ENCODE data around the gene TENT4B.

TENT4B gene

GRCh38 chr16:50198802-50199403, 45.8 kb downstream of the TENT4B start:
- H3K4me1 Mint-ChIP-seq: peaks cover 62% of the 10 kb centered on the region
- no peaks in the 10 kb centered on the region for H3K9me3 Mint-ChIP-seq
- H3K4me3 Mint-ChIP-seq: no peak overlapping the region
- DNase-seq (ENCODE audit: low spot score in 2 of 2) (no peak), ATAC-seq (no peak)
- no peak overlapping the region for H3K27ac Mint-ChIP-seq
- H3K36me3 Mint-ChIP-seq: no peaks in the 10 kb centered on the region

- H3K4me3 Mint-ChIP-seq: no peak overlapping the region
- H3K36me3 Mint-ChIP-seq: no peaks in the 10 kb centered on the region
- no peaks in the 10 kb centered on the region for H3K9me3 Mint-ChIP-seq
- H3K27ac Mint-ChIP-seq: no peak overlapping the region
- DNase-seq (ENCODE audit: low spot score in 2 of 2) (no peak), ATAC-seq (peak; percentile 50)
- peaks cover 50% of the 10 kb centered on the region for H3K4me1 Mint-ChIP-seq
Measured at GRCh38 chr16:50201787-50202186, 48.7 kb downstream of the TENT4B start.

GRCh38 chr16:50202926-50203624, 50.0 kb downstream of the TENT4B start:
- peaks cover 44% of the 10 kb centered on the region for H3K4me1 Mint-ChIP-seq
- no peak for ATAC-seq
- H3K36me3 Mint-ChIP-seq: no peaks in the 10 kb centered on the region
- peak overlapping the region; percentile 26 for H3K27ac Mint-ChIP-seq
- no peaks in the 10 kb centered on the region for H3K9me3 Mint-ChIP-seq
- no peak for DNase-seq (ENCODE audit: low spot score in 2 of 2)
- H3K4me3 Mint-ChIP-seq: no peak overlapping the region

- no peak for ATAC-seq
- Mint-ChIP-seq H3K27ac (peak overlapping the region; percentile 15), H3K36me3 (no peaks in the 10 kb centered on the region), H3K4me1 (peaks cover 50% of the 10 kb centered on the region), H3K4me3 (no peak overlapping the region), H3K9me3 (no peaks in the 10 kb centered on the region)
- no peak for DNase-seq (ENCODE audit: low spot score in 2 of 2)
Measured at GRCh38 chr16:50203681-50204080, 50.6 kb downstream of the TENT4B start.

- ATAC-seq (no peak), DNase-seq (ENCODE audit: low spot score in 2 of 2) (no peak)
- no peak overlapping the region for H3K27ac Mint-ChIP-seq
- H3K4me3 Mint-ChIP-seq: no peak overlapping the region
- no peaks in the 10 kb centered on the region for H3K36me3 Mint-ChIP-seq
- H3K4me1 Mint-ChIP-seq: peaks cover 46% of the 10 kb centered on the region
- H3K9me3 Mint-ChIP-seq: no peaks in the 10 kb centered on the region
Measured at GRCh38 chr16:50204453-50205108, 51.5 kb downstream of the TENT4B start.

GRCh38 chr16:50207652-50208051, 54.5 kb downstream of the TENT4B start:
- Mint-ChIP-seq H3K36me3 (peaks cover 17% of the 10 kb centered on the region), H3K4me3 (no peak overlapping the region), H3K27ac (peak overlapping the region; percentile 74), H3K9me3 (no peaks in the 10 kb centered on the region), H3K4me1 (peaks cover 46% of the 10 kb centered on the region)
- ATAC-seq: no peak
- DNase-seq (ENCODE audit: low spot score in 2 of 2): no peak

GRCh38 chr16:50208460-50208931, 55.4 kb downstream of the TENT4B start:
- peaks cover 37% of the 10 kb centered on the region for H3K4me1 Mint-ChIP-seq
- H3K9me3 Mint-ChIP-seq: no peaks in the 10 kb centered on the region
- H3K4me3 Mint-ChIP-seq: no peak overlapping the region
- ATAC-seq (no peak), DNase-seq (ENCODE audit: low spot score in 2 of 2) (no peak)
- peaks cover 25% of the 10 kb centered on the region for H3K36me3 Mint-ChIP-seq
- peak overlapping the region; percentile 74 for H3K27ac Mint-ChIP-seq

- H3K36me3 Mint-ChIP-seq: peaks cover 32% of the 10 kb centered on the region
- ATAC-seq (no peak), DNase-seq (ENCODE audit: low spot score in 2 of 2) (no peak)
- peak overlapping the region; percentile 32 for H3K27ac Mint-ChIP-seq
- H3K4me1 Mint-ChIP-seq: peaks cover 25% of the 10 kb centered on the region
- H3K4me3 Mint-ChIP-seq: no peak overlapping the region
- no peaks in the 10 kb centered on the region for H3K9me3 Mint-ChIP-seq
Measured at GRCh38 chr16:50209546-50210265, 56.6 kb downstream of the TENT4B start.

GRCh38 chr16:50210266-50211038, 57.3 kb downstream of the TENT4B start:
- no peaks in the 10 kb centered on the region for H3K9me3 Mint-ChIP-seq
- ATAC-seq: peak; percentile 98
- H3K4me3 Mint-ChIP-seq: no peak overlapping the region
- H3K27ac Mint-ChIP-seq: peak overlapping the region; percentile 32
- DNase-seq (ENCODE audit: low spot score in 2 of 2): peak; percentile 18 to 66
- H3K36me3 Mint-ChIP-seq: peaks cover 36% of the 10 kb centered on the region
- H3K4me1 Mint-ChIP-seq: peaks cover 29% of the 10 kb centered on the region

GRCh38 chr16:50213939-50214519, 60.9 kb downstream of the TENT4B start:
- Mint-ChIP-seq H3K4me3 (no peak overlapping the region), H3K36me3 (peaks cover 71% of the 10 kb centered on the region), H3K4me1 (peaks cover 26% of the 10 kb centered on the region), H3K9me3 (no peaks in the 10 kb centered on the region), H3K27ac (no peak overlapping the region)
- ATAC-seq (no peak), DNase-seq (ENCODE audit: low spot score in 2 of 2) (no peak)

GRCh38 chr16:50215680-50216079, 62.6 kb downstream of the TENT4B start:
- Mint-ChIP-seq H3K4me1 (peaks cover 11% of the 10 kb centered on the region), H3K27ac (peak overlapping the region; percentile 20), H3K36me3 (peaks cover 85% of the 10 kb centered on the region), H3K4me3 (no peak overlapping the region), H3K9me3 (no peaks in the 10 kb centered on the region)
- no peak for DNase-seq (ENCODE audit: low spot score in 2 of 2)
- no peak for ATAC-seq

- H3K9me3 Mint-ChIP-seq: no peaks in the 10 kb centered on the region
- H3K4me1 Mint-ChIP-seq: peaks cover 11% of the 10 kb centered on the region
- H3K36me3 Mint-ChIP-seq: peaks cover 82% of the 10 kb centered on the region
- no peak for DNase-seq (ENCODE audit: low spot score in 2 of 2)
- no peak overlapping the region for H3K27ac Mint-ChIP-seq
- no peak for ATAC-seq
- H3K4me3 Mint-ChIP-seq: no peak overlapping the region
Measured at GRCh38 chr16:50216231-50216630, 63.1 kb downstream of the TENT4B start.

- Mint-ChIP-seq H3K9me3 (no peaks in the 10 kb centered on the region), H3K36me3 (peaks cover 71% of the 10 kb centered on the region), H3K4me3 (no peak overlapping the region), H3K4me1 (peaks cover 11% of the 10 kb centered on the region), H3K27ac (peak overlapping the region; percentile 33)
- no peak for DNase-seq (ENCODE audit: low spot score in 2 of 2)
- ATAC-seq: no peak
Measured at GRCh38 chr16:50219402-50219975, 66.4 kb downstream of the TENT4B start.

- no peaks in the 10 kb centered on the region for H3K9me3 Mint-ChIP-seq
- DNase-seq (ENCODE audit: low spot score in 2 of 2): no peak
- H3K27ac Mint-ChIP-seq: no peak overlapping the region
- H3K36me3 Mint-ChIP-seq: peaks cover 75% of the 10 kb centered on the region
- no peaks in the 10 kb centered on the region for H3K4me1 Mint-ChIP-seq
- ATAC-seq: no peak
- H3K4me3 Mint-ChIP-seq: no peak overlapping the region
Measured at GRCh38 chr16:50224286-50224685, 71.2 kb downstream of the TENT4B start.

Measured in stimulated activated effector memory CD8-positive, alpha-beta T cell treated with anti-CD3 and anti-CD28 coated beads, Interleukin-12 subunit alpha, Interleukin-12 subunit beta, amount 100 ng/mL, for 72 hours (primary cell).